GM20000 (cell line): ENCODE measurements around the gene TAPBPL.

Experiments used
- DNase-seq: peaks from one replicate; pipeline ENCODE4 v3.0.0; 2012; ENCODE audit warnings: low spot score
- TF ChIP-seq, protein P1 (sequence below): IDR thresholded peaks from 2 replicates; pipeline ENCODE4 v1.5.1; 2012; ENCODE audit warnings: mild to moderate bottlenecking, control low read depth; ENCODE audit errors: extremely low read depth, missing control alignments

TAPBPL gene

DNA sequence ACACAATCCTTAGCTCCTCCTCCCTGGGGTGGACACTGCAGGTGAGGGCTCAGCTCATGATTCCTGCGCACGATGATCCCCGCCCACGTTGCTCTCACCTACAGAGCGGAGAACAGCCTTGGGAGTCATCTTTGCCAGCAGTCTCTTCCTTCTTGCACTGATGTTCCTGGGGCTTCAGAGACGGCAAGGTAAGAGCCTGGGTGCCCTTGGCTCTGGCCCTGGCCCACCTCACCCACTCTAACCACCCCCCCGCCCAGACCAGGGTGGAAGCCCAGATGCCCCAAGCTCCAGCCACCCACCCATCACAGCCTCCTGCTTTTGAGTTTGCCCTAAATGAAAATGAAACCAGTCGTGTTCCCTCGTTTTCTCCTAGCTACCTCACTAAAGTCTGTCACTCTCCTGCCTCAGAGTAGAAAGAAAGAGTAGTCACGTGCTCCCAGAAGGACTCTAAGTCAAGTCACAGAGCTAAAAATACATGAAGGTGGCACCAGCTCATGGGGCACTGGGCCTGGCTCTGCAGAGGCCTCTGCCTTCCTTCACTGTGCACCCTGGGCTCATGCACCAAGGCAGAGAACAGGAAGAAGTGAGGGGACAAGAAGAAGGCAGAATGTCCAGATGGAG is 9.0 kb downstream of the TAPBPL start:
- DNase-seq, result no peak
- TF ChIP-seq, protein P1, sequence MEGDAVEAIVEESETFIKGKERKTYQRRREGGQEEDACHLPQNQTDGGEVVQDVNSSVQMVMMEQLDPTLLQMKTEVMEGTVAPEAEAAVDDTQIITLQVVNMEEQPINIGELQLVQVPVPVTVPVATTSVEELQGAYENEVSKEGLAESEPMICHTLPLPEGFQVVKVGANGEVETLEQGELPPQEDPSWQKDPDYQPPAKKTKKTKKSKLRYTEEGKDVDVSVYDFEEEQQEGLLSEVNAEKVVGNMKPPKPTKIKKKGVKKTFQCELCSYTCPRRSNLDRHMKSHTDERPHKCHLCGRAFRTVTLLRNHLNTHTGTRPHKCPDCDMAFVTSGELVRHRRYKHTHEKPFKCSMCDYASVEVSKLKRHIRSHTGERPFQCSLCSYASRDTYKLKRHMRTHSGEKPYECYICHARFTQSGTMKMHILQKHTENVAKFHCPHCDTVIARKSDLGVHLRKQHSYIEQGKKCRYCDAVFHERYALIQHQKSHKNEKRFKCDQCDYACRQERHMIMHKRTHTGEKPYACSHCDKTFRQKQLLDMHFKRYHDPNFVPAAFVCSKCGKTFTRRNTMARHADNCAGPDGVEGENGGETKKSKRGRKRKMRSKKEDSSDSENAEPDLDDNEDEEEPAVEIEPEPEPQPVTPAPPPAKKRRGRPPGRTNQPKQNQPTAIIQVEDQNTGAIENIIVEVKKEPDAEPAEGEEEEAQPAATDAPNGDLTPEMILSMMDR, result no peak

DNA sequence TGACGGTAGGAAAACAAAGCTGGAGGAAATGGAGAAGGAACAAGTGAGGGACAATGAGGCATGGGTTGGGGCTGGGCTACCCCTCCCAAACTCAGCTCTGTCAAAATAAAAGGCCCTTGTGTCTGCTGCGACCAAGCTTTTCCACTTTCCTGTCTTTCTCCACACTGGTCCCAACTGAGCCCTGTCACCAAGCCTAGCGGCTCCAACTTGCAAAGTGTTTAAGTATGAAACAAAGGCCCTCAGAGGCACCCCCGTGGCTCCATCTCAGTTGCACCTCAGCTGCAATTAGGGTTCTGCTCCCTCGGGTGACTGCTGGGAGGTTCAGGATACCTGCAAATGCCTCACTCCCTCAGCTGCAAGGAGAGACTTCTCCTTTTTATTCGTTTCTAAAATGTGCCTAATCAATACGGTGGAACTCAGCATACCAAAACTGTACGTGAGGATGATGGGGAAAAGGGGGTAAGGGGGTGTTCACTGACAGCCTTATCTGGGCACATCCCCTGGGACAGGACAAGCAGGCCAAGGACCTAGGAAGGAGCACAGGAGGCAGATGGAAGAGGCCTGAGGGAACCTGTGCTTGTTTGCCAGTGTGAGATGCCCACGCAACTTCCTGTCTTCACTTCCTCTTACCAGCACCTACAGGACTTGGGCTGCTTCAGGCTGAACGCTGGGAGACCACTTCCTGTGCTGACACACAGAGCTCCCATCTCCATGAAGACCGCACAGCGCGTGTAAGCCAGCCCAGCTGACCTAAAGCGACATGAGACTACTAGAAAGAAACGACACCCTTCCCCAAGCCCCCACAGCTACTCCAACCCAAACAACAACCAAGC is 9.8 kb downstream of the TAPBPL start:
- TF ChIP-seq, protein P1, result no peak
- peak; percentile 82 for DNase-seq

DNA sequence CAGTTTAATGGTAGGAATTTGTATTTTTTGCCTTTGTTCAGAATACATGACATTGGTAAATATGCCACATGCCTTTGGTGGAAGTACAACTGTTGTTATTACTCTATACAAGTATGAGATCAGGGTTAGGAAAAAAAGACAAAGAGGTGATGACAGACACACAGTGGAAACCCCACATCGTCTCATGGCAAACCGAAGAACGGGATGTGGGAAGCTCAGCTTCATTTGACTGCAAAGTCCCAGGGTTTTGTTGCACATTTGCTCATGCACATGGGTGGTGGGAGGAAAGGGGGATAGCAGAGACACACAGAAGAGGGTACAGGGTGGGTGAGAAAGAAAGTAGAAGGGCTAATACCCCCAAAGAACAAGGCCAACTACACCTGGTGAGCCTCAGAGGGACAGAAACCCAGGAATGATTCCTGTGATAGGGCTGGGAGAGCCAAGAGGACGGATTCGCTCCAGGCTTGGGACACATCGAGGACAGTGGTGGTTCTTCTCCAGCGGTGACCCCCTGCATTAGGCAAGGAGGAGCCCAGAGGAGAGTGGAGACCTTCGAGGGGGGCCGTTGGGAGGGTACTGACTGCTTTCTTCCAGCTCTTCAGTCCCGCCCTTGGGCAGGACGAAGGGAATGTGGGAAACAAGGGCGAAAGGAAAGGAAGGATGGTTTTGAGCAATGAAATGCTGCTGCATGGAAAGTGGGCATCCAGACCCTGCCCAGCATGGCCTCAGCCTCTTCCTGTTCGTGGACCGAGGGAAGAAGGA is 10.6 kb downstream of the TAPBPL start:
- TF ChIP-seq, protein P1, result no peak
- no peak for DNase-seq

DNA sequence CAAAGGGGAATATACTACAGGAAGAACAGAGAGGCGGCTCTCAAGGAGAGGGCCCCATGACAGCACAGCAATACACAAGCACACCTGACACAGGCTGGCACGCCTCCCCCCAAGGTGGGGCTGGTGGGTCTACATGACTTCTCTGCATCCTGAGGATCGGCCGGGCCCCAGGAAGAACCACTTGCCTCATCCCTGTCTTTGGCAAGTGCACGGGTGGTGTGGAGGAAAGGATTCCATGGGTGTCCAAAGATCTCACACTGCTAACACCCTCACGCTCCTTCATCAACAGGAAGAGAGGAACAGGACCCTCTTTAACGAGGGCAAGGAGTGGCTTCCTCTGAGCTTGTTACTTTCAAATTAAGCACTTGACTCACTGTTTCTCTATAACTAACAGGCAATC is 11.4 kb downstream of the TAPBPL start:
- DNase-seq, result no peak
- TF ChIP-seq, protein P1, result no peak

DNA sequence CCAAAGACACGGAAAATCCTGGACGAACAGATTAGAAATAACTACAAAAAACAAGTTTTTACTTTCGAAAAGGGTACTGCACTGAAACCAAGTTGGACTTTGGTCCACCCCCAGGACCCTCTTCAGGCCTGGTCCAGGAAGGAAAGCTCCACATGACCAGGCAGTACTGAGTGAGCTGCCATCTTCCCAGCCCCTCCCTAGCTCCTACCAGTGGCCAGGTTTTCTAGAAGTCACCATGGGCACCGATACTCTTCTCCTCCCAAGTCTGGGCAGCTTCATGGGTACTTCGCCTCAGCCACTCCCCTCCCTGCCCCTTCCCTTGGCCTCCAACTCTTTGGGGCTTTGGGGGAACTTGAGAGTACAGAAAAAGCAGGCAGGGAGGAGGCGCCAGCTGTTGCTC is 12.0 kb downstream of the TAPBPL start:
- TF ChIP-seq, protein P1, result no peak
- DNase-seq, result no peak

DNA sequence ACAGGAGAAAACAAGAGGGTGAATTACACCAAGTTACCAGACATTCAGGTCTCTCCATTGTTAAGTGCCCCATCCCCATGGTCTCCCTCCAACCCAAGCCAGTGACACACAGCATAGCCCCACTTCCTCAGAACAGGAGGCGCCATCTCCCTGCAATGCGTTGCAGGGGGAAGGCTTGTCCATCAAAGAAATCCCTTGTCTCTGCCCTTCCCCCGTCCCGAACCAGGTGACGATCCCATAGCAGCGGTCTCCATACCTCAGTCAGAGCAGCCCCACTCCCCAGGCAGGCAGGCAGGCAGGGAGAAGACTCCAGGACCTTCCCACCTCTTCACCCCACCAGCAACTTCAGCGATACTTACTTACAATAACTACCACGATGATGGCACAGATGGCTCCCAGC is 12.7 kb downstream of the TAPBPL start:
- TF ChIP-seq, protein P1, result no peak
- DNase-seq, result no peak
